Neuronal stem cell (in vitro differentiated cells): Measurements from ENCODE around the gene ANHX.

Experiments used
- DNase-seq: peaks from one replicate; pipeline ENCODE4 v3.0.0-alpha.2; 2013; ENCODE audit warnings: low spot score
- H2AFZ ChIP-seq: one replicate; pipeline ENCODE4 v1.6.1; 2013; ENCODE audit warnings: mild to moderate bottlenecking, low read length, inconsistent platforms
- H2AK5ac ChIP-seq: 2 replicates; pipeline ENCODE4 v1.6.1; 2013; ENCODE audit warnings: low read depth, mild to moderate bottlenecking, inconsistent platforms, low read length, moderate library complexity, mixed read lengths
- H2BK120ac ChIP-seq: 2 replicates; pipeline ENCODE4 v1.6.1; 2013; ENCODE audit warnings: low read depth, mild to moderate bottlenecking, inconsistent platforms, low read length, moderate library complexity, mixed read lengths
- H2BK12ac ChIP-seq: one replicate; pipeline ENCODE4 v1.6.1; 2013; ENCODE audit warnings: low read length, inconsistent platforms
- H2BK15ac ChIP-seq: 2 replicates; pipeline ENCODE4 v1.6.1; 2013; ENCODE audit warnings: mild to moderate bottlenecking, low read length, inconsistent platforms, mixed read lengths
- H2BK5ac ChIP-seq: one replicate; pipeline ENCODE4 v1.6.1; 2013; ENCODE audit warnings: inconsistent platforms, mild to moderate bottlenecking, low read length, moderate library complexity
- H3K14ac ChIP-seq: one replicate; pipeline ENCODE4 v1.6.1; 2013; ENCODE audit warnings: low read length, inconsistent platforms
- H3K18ac ChIP-seq: 2 replicates; pipeline ENCODE4 v1.6.1; 2013; ENCODE audit warnings: low read length, inconsistent platforms
- H3K23ac ChIP-seq: 2 replicates; pipeline ENCODE4 v1.6.1; 2013; ENCODE audit warnings: low read depth, mild to moderate bottlenecking, mixed read lengths, low read length, inconsistent platforms; ENCODE audit not compliant: poor library complexity
- H3K27ac ChIP-seq: replicated peaks from 3 replicates; pipeline ENCODE4 v1.5.1; 2013; ENCODE audit warnings: low read length, inconsistent platforms
- H3K27me3 ChIP-seq, 3 experiments: 2 replicates each; pipeline ENCODE4 v1.6.1; 2013; ENCODE audit warnings: low read length in 3 of 3, mild to moderate bottlenecking in 2 of 3, inconsistent platforms in 1 of 3, low read depth in 1 of 3, mixed read lengths in 1 of 3, moderate library complexity in 1 of 3; ENCODE audit not compliant: control insufficient read depth in 3 of 3, insufficient read depth in 3 of 3
- H3K36me3 ChIP-seq, 2 donors: replicated peaks in 1 of 2; 2 replicates each; pipeline ENCODE4 v1.6.1; 2013; ENCODE audit warnings: low read length in 2 of 2; ENCODE audit not compliant: control insufficient read depth in 2 of 2, insufficient read depth in 2 of 2
- H3K4ac ChIP-seq: 2 replicates; pipeline ENCODE4 v1.6.1; 2013; ENCODE audit warnings: inconsistent platforms, mild to moderate bottlenecking, low read length, moderate library complexity
- H3K4me1 ChIP-seq, 2 donors: 1 replicate in 1 of 2; 2 replicates in 1 of 2; pipeline ENCODE4 v1.6.1; 2013; ENCODE audit warnings: low read length in 2 of 2, low read depth in 1 of 2; ENCODE audit not compliant: control insufficient read depth in 2 of 2, insufficient read depth in 1 of 2
- H3K4me2 ChIP-seq: one replicate; pipeline ENCODE4 v1.6.1; 2013; ENCODE audit warnings: mild to moderate bottlenecking, low read length, inconsistent platforms; ENCODE audit not compliant: insufficient read depth, poor library complexity, severe bottlenecking
- H3K4me3 ChIP-seq, 2 donors: 2 replicates each; pipeline ENCODE4 v1.5.1; 2013; ENCODE audit warnings: low read length in 2 of 2, mild to moderate bottlenecking in 2 of 2, inconsistent platforms in 1 of 2, moderate library complexity in 1 of 2
- H3K79me1 ChIP-seq: one replicate; pipeline ENCODE4 v1.6.1; 2013; ENCODE audit warnings: low read depth, mild to moderate bottlenecking, inconsistent platforms, low read length, moderate library complexity
- H3K9ac ChIP-seq: one replicate; pipeline ENCODE4 v1.6.1; 2013; ENCODE audit warnings: mild to moderate bottlenecking, low read depth, low read length, inconsistent platforms; ENCODE audit not compliant: poor library complexity
- H3K9me3 ChIP-seq, 2 donors: replicated peaks in 1 of 2; 2 replicates each; pipeline versions ENCODE3 to v1.6.1; 2013; ENCODE audit warnings: low read length in 2 of 2, mild to moderate bottlenecking in 2 of 2, inconsistent platforms in 1 of 2, low read depth in 1 of 2, mixed read lengths in 1 of 2, moderate library complexity in 1 of 2; ENCODE audit not compliant: control insufficient read depth in 2 of 2, insufficient read depth in 1 of 2
- H4K8ac ChIP-seq: one replicate; pipeline ENCODE4 v1.6.1; 2013; ENCODE audit warnings: low read depth, mild to moderate bottlenecking, inconsistent platforms, low read length, moderate library complexity
- H4K91ac ChIP-seq: one replicate; pipeline ENCODE4 v1.6.1; 2013; ENCODE audit warnings: low read length, low read depth, mild to moderate bottlenecking, inconsistent platforms; ENCODE audit not compliant: poor library complexity
- WGBS, 2 donors: extraction: QIAGEN DNeasy Blood & Tissue Kit; methylation state at CpG; one replicate each; pipeline ENCODE4 v1.1.7; 2013; ENCODE audit warnings: missing lambda C conversion rate in 2 of 2, mixed read lengths in 1 of 2; ENCODE audit not compliant: insufficient read length in 2 of 2, insufficient replicate concordance in 1 of 2; ENCODE audit errors: extremely low coverage in 2 of 2; 5-methylcytosine and 5-hydroxymethylcytosine counted together

The ANHX gene

DNA sequence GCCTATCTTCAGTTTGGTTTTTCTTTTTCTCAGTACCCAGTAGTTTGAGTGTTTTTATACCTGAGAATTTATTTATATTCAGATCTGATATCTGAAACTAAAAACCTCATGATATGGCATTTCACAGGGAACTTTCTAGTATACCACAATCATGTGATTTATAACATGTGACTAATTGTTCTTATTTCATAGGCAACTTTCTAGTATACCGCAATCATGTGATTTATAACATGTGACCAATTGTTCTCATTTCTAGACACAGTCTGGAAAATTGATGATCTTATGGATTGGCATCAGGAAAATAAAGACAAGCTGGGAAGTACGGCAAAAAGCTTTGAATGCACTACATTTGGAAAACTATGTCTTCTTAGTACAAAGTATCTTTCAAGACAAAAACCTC, 33.8 kb downstream of the ANHX start:
- no CpG with 5 or more reads among the region's 2 CpGs for WGBS, 2 donors
- no peak overlapping the region for H3K4me3 ChIP-seq

DNA sequence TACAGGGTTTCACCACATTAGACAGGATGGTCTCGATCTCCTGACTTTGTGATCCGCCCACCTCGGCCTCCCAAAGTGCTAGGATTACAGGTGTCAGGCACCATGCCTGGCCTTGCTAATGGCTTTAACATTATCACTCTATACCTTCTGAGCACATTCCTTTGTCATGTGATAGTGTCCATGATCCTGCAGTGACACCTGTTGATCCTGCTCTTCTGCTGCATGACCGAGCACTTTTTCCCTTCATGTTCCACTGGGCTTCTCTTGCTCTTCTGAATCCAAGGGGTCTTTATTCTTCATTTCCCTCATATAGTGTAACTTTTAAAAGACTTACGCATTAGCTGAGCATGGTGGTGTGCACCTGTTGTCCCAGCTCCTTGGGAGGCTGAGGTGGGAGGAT, 42.8 kb downstream of the ANHX start:
- Histone ChIP-seq H3K27ac (no peak overlapping the region), H4K91ac (no peak overlapping the region), H3K4ac (no peak overlapping the region), H2BK120ac (no peak overlapping the region), H3K14ac (no peak overlapping the region), H3K23ac (no peak overlapping the region), H3K4me1 (no peaks in the 10 kb centered on the region), H3K79me1 (no peaks in the 10 kb centered on the region), H2AFZ (no peak overlapping the region), H3K27me3 (no peaks in the 10 kb centered on the region), H2BK12ac (no peak overlapping the region), H2AK5ac (no peak overlapping the region), H3K4me3 (no peak overlapping the region), H3K9ac (no peak overlapping the region), H3K18ac (no peak overlapping the region), H3K9me3 (peaks cover 51 to 88% of the 10 kb centered on the region in 2 donors), H2BK15ac (no peak overlapping the region), H2BK5ac (no peak overlapping the region), H3K36me3 (peaks cover 58 to 89% of the 10 kb centered on the region in 2 donors), H4K8ac (no peak overlapping the region), H3K4me2 (no peak overlapping the region)
- no CpG with 5 or more reads among the region's 5 CpGs for WGBS, 2 donors
- DNase-seq = no peak

More for the DNA sequence above, 33.8 kb downstream of the ANHX start:
- H3K18ac ChIP-seq = no peak overlapping the region
- H4K91ac ChIP-seq = no peak overlapping the region
- H3K9ac ChIP-seq = no peak overlapping the region
- no peak overlapping the region for H4K8ac ChIP-seq
- no peaks in the 10 kb centered on the region for H3K4me1 ChIP-seq
- H2BK120ac ChIP-seq = no peak overlapping the region
- H3K79me1 ChIP-seq = no peaks in the 10 kb centered on the region
- no peak overlapping the region for H2AFZ ChIP-seq
- H3K27me3 ChIP-seq = no peaks in the 10 kb centered on the region
- peaks cover 24 to 66% of the 10 kb centered on the region in 2 donors for H3K36me3 ChIP-seq
- no peak overlapping the region for H3K14ac ChIP-seq
- H2BK15ac ChIP-seq = no peak overlapping the region
- H2AK5ac ChIP-seq = no peak overlapping the region
- no peak overlapping the region for H2BK5ac ChIP-seq
- DNase-seq = no peak
- H3K23ac ChIP-seq = no peak overlapping the region
- peaks cover 37 to 69% of the 10 kb centered on the region in 2 donors for H3K9me3 ChIP-seq
- H3K4me2 ChIP-seq = no peak overlapping the region
- no peak overlapping the region for H3K27ac ChIP-seq
- H2BK12ac ChIP-seq = no peak overlapping the region
- no peak overlapping the region for H3K4ac ChIP-seq

DNA sequence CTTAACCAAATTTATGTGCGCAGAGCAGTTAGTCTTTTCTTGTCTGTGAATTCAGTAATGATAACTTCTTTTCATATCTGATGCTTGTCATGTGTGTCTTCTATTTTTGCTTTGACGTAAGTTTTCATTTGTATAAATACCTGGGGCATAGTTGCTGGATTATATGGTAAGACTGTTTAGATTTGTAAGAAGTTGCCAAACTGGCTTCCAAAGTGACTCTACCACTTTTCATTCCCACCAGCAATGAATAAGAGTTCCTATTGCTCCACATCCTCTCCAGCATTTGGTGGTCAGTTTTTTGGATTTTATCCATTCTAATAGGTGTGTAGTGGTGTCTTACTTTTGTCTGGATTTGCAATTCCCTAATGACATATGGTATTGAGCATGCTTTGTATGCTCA, 45.5 kb downstream of the ANHX start:
- Histone ChIP-seq H3K9ac (no peak overlapping the region), H2AK5ac (no peak overlapping the region), H3K23ac (no peak overlapping the region), H3K4ac (no peak overlapping the region), H3K36me3 (peaks cover 68 to 100% of the 10 kb centered on the region in 2 donors), H3K9me3 (peaks cover 62 to 100% of the 10 kb centered on the region in 2 donors), H2BK15ac (no peak overlapping the region), H3K27me3 (no peaks in the 10 kb centered on the region), H3K4me1 (no peaks in the 10 kb centered on the region), H4K91ac (no peak overlapping the region), H2BK120ac (no peak overlapping the region), H3K4me3 (no peak overlapping the region), H3K27ac (no peak overlapping the region), H4K8ac (no peak overlapping the region), H3K4me2 (no peak overlapping the region), H2AFZ (no peak overlapping the region), H2BK12ac (no peak overlapping the region), H2BK5ac (no peak overlapping the region), H3K18ac (no peak overlapping the region), H3K14ac (no peak overlapping the region), H3K79me1 (peaks cover 4% of the 10 kb centered on the region)
- DNase-seq = no peak
- WGBS, 2 donors = no CpG with 5 or more reads among the region's 2 CpGs

GRCh38 chr12:133181238-133181959, 54.3 kb downstream of the ANHX start, which contains the start of gene ZNF268:
Gene ZNF268 (plus strand): TSS chr12:133181495. CDS start chr12:133181998, 503 bp downstream.
- Histone ChIP-seq H3K36me3 (peaks cover 29 to 42% of the 10 kb centered on the region in 2 donors), H3K79me1 (peaks cover 11% of the 10 kb centered on the region), H3K27ac (no peak within 1 kb of the TSS), H3K9me3 (peaks cover 31 to 54% of the 10 kb centered on the region in 2 donors), H2BK5ac (peak within 1 kb of the TSS; percentile 77), H3K18ac (peak within 1 kb of the TSS; percentile 93), H2BK120ac (no peak within 1 kb of the TSS), H3K4ac (peak within 1 kb of the TSS; percentile 56), H3K14ac (peak within 1 kb of the TSS; percentile 92), H4K91ac (no peak within 1 kb of the TSS), H3K23ac (peak within 1 kb of the TSS; percentile 22), H4K8ac (no peak within 1 kb of the TSS), H3K4me1 (no peaks in the 10 kb centered on the region), H3K4me3 (peak within 1 kb of the TSS; percentile 86 to 91), H2BK12ac (no peak within 1 kb of the TSS), H3K9ac (peak within 1 kb of the TSS; percentile 99), H2BK15ac (no peak within 1 kb of the TSS), H2AFZ (peak within 1 kb of the TSS; percentile 91), H3K27me3 (no peaks in the 10 kb centered on the region), H3K4me2 (peak within 1 kb of the TSS; percentile 93), H2AK5ac (peak within 1 kb of the TSS; percentile 64)
- peak; percentile 93 for DNase-seq
- WGBS, 2 donors = no CpG with 5 or more reads among the region's 40 CpGs
